Measurements from ENCODE around the gene ANKRD36C.
A peak's percentile ranks its signal among the peaks of the same experiment; 100 is the strongest.
"Not testable (repeated sequence)": the region's sequence is repeated elsewhere in the genome, so short reads cannot be mapped to it uniquely, and the experiment has no call there.

Gene ANKRD36C

GRCh38 chr2:95991351-95992094, at the start of gene ANKRD36C:
ANKRD36C (minus strand) TSS chr2:95991824; CDS start chr2:95991708, 116 bp downstream.
- DNase-seq (ENCODE audit: low read depth in 2 of 2): not testable (repeated sequence)

GRCh38 chr2:96035554-96035953, 43.9 kb upstream of the ANKRD36C start:
- not testable (repeated sequence) for DNase-seq (ENCODE audit: low read depth in 2 of 2)

- not testable (repeated sequence) for DNase-seq (ENCODE audit: low read depth in 2 of 2)
Observed at GRCh38 chr2:96034792-96035191, 43.2 kb upstream of the ANKRD36C start, which contains the start of gene GPAT2. GPAT2 (minus strand) TSS chr2:96034916; CDS start chr2:96032359, 2,557 bp downstream.

GRCh38 chr2:96033997-96034396, 42.4 kb upstream of the ANKRD36C start:
- DNase-seq (ENCODE audit: low read depth in 2 of 2): not testable (repeated sequence)

- DNase-seq (ENCODE audit: low read depth in 2 of 2): not testable (repeated sequence)
Observed at GRCh38 chr2:96027725-96028325, 36.2 kb upstream of the ANKRD36C start.

GRCh38 chr2:96025755-96026154, 34.1 kb upstream of the ANKRD36C start:
- DNase-seq (ENCODE audit: low read depth in 2 of 2): not testable (repeated sequence)

- DNase-seq (ENCODE audit: low read depth in 2 of 2): no peak
Observed at GRCh38 chr2:96025194-96025492, 33.5 kb upstream of the ANKRD36C start.

- DNase-seq (ENCODE audit: low read depth in 2 of 2): no peak
Observed at GRCh38 chr2:96024336-96025193, 32.9 kb upstream of the ANKRD36C start.

- not testable (repeated sequence) for DNase-seq (ENCODE audit: low read depth in 2 of 2)
Observed at GRCh38 chr2:96023701-96024100, 32.1 kb upstream of the ANKRD36C start.

- DNase-seq (ENCODE audit: low read depth in 2 of 2): peak; percentile 23 to 27
Observed at GRCh38 chr2:96022701-96023447, 31.2 kb upstream of the ANKRD36C start.

- DNase-seq (ENCODE audit: low read depth in 2 of 2): not testable (repeated sequence)
Observed at GRCh38 chr2:96022126-96022525, 30.5 kb upstream of the ANKRD36C start.

GRCh38 chr2:96021142-96021541, 29.5 kb upstream of the ANKRD36C start:
- not testable (repeated sequence) for DNase-seq (ENCODE audit: low read depth in 2 of 2)

GRCh38 chr2:96019909-96020590, 28.4 kb upstream of the ANKRD36C start:
- not testable (repeated sequence) for DNase-seq (ENCODE audit: low read depth in 2 of 2)

- not testable (repeated sequence) for DNase-seq (ENCODE audit: low read depth in 2 of 2)
Observed at GRCh38 chr2:96016321-96016720, 24.7 kb upstream of the ANKRD36C start.

GRCh38 chr2:96012792-96013264, 21.2 kb upstream of the ANKRD36C start:
- DNase-seq (ENCODE audit: low read depth in 2 of 2): not testable (repeated sequence)

- DNase-seq (ENCODE audit: low read depth in 2 of 2): not testable (repeated sequence)
Observed at GRCh38 chr2:96012086-96012791, 20.6 kb upstream of the ANKRD36C start.

GRCh38 chr2:96011129-96011455, 19.5 kb upstream of the ANKRD36C start:
- not testable (repeated sequence) for DNase-seq (ENCODE audit: low read depth in 2 of 2)

- DNase-seq (ENCODE audit: low read depth in 2 of 2): peak; percentile 93 to 96
Observed at GRCh38 chr2:96010320-96011128, 18.9 kb upstream of the ANKRD36C start.

GRCh38 chr2:96009833-96010232, 18.2 kb upstream of the ANKRD36C start:
- not testable (repeated sequence) for DNase-seq (ENCODE audit: low read depth in 2 of 2)

Measured in stimulated activated CD8-positive, alpha-beta memory T cell treated with anti-CD3 and anti-CD28 coated beads, Interleukin-7, amount 100 ng/mL, for 1 hour (primary cell).